Osteoblast (primary cell): ENCODE measurements around the gene DNAH17. TPM values are rescaled to one million over a fixed set of nuclear protein-coding genes. Genes with fewer than 3 reads are reported as not detected.

Experiments used
- DNase-seq: peaks from one replicate; pipeline ENCODE4 v3.0.0; 2011; ENCODE audit warnings: low spot score, mixed read lengths; ENCODE audit not compliant: insufficient read length; ENCODE audit errors: missing footprints
- H2AFZ ChIP-seq: 2 replicates; pipeline ENCODE4 v1.6.0; 2011; ENCODE audit warnings: mild to moderate bottlenecking, low read length
- H3K27ac ChIP-seq: 2 replicates; pipeline ENCODE4 v1.5.1; 2011; ENCODE audit warnings: mild to moderate bottlenecking, low read depth, low read length, moderate library complexity
- H3K27me3 ChIP-seq: 2 replicates; pipeline ENCODE4 v1.6.0; 2012; ENCODE audit warnings: mild to moderate bottlenecking, control low read depth, inconsistent platforms, low read length, moderate library complexity; ENCODE audit not compliant: insufficient read depth
- H3K36me3 ChIP-seq: 2 replicates; pipeline ENCODE4 v1.5.1; 2011; ENCODE audit warnings: mild to moderate bottlenecking, low read length, control low read depth, moderate library complexity; ENCODE audit not compliant: insufficient read depth
- H3K4me1 ChIP-seq: 2 replicates; pipeline ENCODE4 v1.5.1; 2011; ENCODE audit warnings: mild to moderate bottlenecking, low read length, control low read depth, moderate library complexity; ENCODE audit not compliant: insufficient read depth
- H3K4me2 ChIP-seq: 2 replicates; pipeline ENCODE4 v1.6.0; 2011; ENCODE audit warnings: mild to moderate bottlenecking, low read length; ENCODE audit not compliant: insufficient read depth
- H3K4me3 ChIP-seq: fragments of 200-600 bp; sonication (generic); 3 replicates; pipeline ENCODE4 v1.5.1; 2012; ENCODE audit warnings: mild to moderate bottlenecking, low read length, inconsistent platforms; ENCODE audit not compliant: insufficient read depth
- H3K79me2 ChIP-seq: 2 replicates; pipeline ENCODE4 v1.6.0; 2012; ENCODE audit warnings: mild to moderate bottlenecking, low read length, control low read depth, inconsistent platforms; ENCODE audit not compliant: insufficient read depth
- H3K9me3 ChIP-seq: 2 replicates; pipeline ENCODE4 v1.5.1; 2011; ENCODE audit warnings: low read depth, low read length, control low read depth
- H4K20me1 ChIP-seq: 2 replicates; pipeline ENCODE4 v1.6.0; 2012; ENCODE audit warnings: mild to moderate bottlenecking, low read length, control low read depth; ENCODE audit not compliant: insufficient read depth
- CTCF ChIP-seq: IDR thresholded peaks from 2 replicates; pipeline ENCODE4 v1.5.1; 2011; ENCODE audit warnings: mild to moderate bottlenecking, low read depth, low read length, moderate library complexity; ENCODE audit errors: extremely low read depth
- total RNA-seq: library from RNA; depleted of rRNA; stranded (reverse); fragments of >200 nt; gene quantifications from 2 replicates; pipeline ENCODE4 v1.2.3, GENCODE V29; 2012

DNAH17 gene
- total RNA-seq, 1 donor = under 0.01 TPM

- H3K4me1 ChIP-seq = peaks cover 55% of the 10 kb centered on the region
Observed at GRCh38 chr17:78377858-78378224, 199.4 kb downstream of the DNAH17 start.

GRCh38 chr17:78376161-78376560, 201.0 kb downstream of the DNAH17 start:
- peak overlapping the region; percentile 57 for H3K4me2 ChIP-seq
- no peaks in the 10 kb centered on the region for H3K9me3 ChIP-seq
- H3K27ac ChIP-seq = peak overlapping the region; percentile 100
- peaks cover 47% of the 10 kb centered on the region for H3K4me1 ChIP-seq
- TF ChIP-seq CTCF = no peak
- peaks cover 29% of the 10 kb centered on the region for H3K79me2 ChIP-seq
- H3K4me3 ChIP-seq = peak overlapping the region; percentile 27
- H3K27me3 ChIP-seq = no peaks in the 10 kb centered on the region
- no peaks in the 10 kb centered on the region for H4K20me1 ChIP-seq
- DNase-seq = peak; percentile 63
- H2AFZ ChIP-seq = no peak overlapping the region
- peaks cover 7% of the 10 kb centered on the region for H3K36me3 ChIP-seq

More at GRCh38 chr17:78377858-78378224, 199.4 kb downstream of the DNAH17 start:
- H3K27ac ChIP-seq = peak overlapping the region; percentile 99
- H2AFZ ChIP-seq = peak overlapping the region; percentile 93
- H4K20me1 ChIP-seq = peaks cover 4% of the 10 kb centered on the region
- H3K4me3 ChIP-seq = peak overlapping the region; percentile 92
- no peak for TF ChIP-seq CTCF
- peaks cover 7% of the 10 kb centered on the region for H3K36me3 ChIP-seq
- no peaks in the 10 kb centered on the region for H3K9me3 ChIP-seq
- H3K4me2 ChIP-seq = peak overlapping the region; percentile 78
- H3K79me2 ChIP-seq = peaks cover 44% of the 10 kb centered on the region
- H3K27me3 ChIP-seq = no peaks in the 10 kb centered on the region
- DNase-seq = no peak

- Histone ChIP-seq H2AFZ (no peak overlapping the region), H3K9me3 (no peaks in the 10 kb centered on the region), H4K20me1 (no peaks in the 10 kb centered on the region), H3K36me3 (peaks cover 7% of the 10 kb centered on the region), H3K27ac (peak overlapping the region; percentile 100), H3K27me3 (no peaks in the 10 kb centered on the region), H3K79me2 (peaks cover 23% of the 10 kb centered on the region), H3K4me3 (peak overlapping the region; percentile 14), H3K4me1 (peaks cover 45% of the 10 kb centered on the region), H3K4me2 (peak overlapping the region; percentile 57)
- no peak for TF ChIP-seq CTCF
- peak; percentile 95 for DNase-seq
Observed at GRCh38 chr17:78375401-78376151, 201.6 kb downstream of the DNAH17 start.

DNA sequence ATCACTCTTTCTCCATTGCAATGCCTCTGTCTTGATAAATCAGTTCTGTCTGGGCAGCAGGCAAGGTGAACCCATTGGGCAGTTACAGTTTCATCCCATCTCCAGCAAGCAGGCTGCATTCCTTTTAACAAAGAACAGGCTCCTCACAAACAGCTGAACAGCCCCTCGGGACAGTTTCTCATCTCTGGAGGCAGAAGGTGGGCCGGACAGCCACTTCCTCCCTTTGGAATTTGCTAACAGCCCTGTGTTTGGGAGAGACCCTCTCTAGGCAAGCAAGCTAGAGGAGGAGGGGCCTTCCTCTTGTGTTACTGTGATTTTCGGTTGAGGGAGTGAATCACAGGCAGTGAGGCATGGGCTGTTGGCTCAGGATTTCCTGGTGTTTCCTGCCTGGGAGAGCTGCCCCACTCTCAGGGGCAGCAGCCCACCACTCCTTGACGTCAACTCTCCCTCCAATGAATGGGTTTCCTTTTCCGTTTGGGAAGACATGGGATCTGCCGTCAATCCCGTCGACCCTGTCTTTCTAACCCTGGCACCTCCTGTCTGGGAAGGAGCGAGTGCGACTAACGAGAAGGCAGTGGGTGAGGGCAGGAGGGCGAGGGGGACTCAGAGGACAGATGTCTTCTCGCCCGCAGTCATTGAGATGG, 202.4 kb downstream of the DNAH17 start:
- H3K27ac ChIP-seq = peak overlapping the region; percentile 100
- peaks cover 15% of the 10 kb centered on the region for H3K79me2 ChIP-seq
- H3K4me1 ChIP-seq = peaks cover 39% of the 10 kb centered on the region
- H3K9me3 ChIP-seq = no peaks in the 10 kb centered on the region
- DNase-seq = peak; percentile 96
- peak overlapping the region; percentile 71 for H2AFZ ChIP-seq
- H4K20me1 ChIP-seq = no peaks in the 10 kb centered on the region
- H3K36me3 ChIP-seq = no peaks in the 10 kb centered on the region
- peak overlapping the region; percentile 14 for H3K4me3 ChIP-seq
- peak overlapping the region; percentile 57 for H3K4me2 ChIP-seq
- H3K27me3 ChIP-seq = no peaks in the 10 kb centered on the region
- no peak for TF ChIP-seq CTCF
